GM12891 (cell line): ENCODE results near the gene TRIM10.
A peak's percentile ranks its signal among the peaks of the same experiment; 100 is the strongest.

Source experiments
- DNase-seq: peaks from one replicate; pipeline ENCODE4 v3.0.0; 2011; ENCODE audit warnings: low spot score; ENCODE audit not compliant: insufficient read length
- FAIRE-seq: peaks from 2 replicates; lab custom pipeline; 2011; peaks lifted over from hg19 to GRCh38; lab: Jason Lieb, UNC
- PAX5 ChIP-seq: IDR thresholded peaks from 2 replicates; pipeline ENCODE4 v1.6.1; 2011; ENCODE audit warnings: low read length, moderate library complexity, mild to moderate bottlenecking; ENCODE audit not compliant: insufficient read depth, severe bottlenecking
- POLR2A ChIP-seq: IDR thresholded peaks from 2 replicates; pipeline ENCODE4 v1.6.1; 2011; ENCODE audit warnings: low read depth, low read length, control low read depth
- POLR2AphosphoS5 ChIP-seq: IDR thresholded peaks from 2 replicates; pipeline ENCODE4 v1.6.1; 2011; ENCODE audit warnings: low read depth, low read length, control low read depth
- POU2F2 ChIP-seq: IDR thresholded peaks from 2 replicates; pipeline ENCODE4 v1.6.1; 2011; ENCODE audit warnings: low read depth, mild to moderate bottlenecking, control low read depth, low read length, moderate library complexity
- SPI1 ChIP-seq: IDR thresholded peaks from 2 replicates; pipeline ENCODE4 v1.6.1; 2011; ENCODE audit warnings: low read depth, low read length, control low read depth
- TAF1 ChIP-seq: IDR thresholded peaks from 2 replicates; pipeline ENCODE4 v1.6.1; 2011; ENCODE audit warnings: low read depth, low read length, control low read depth

TRIM10 gene

DNA sequence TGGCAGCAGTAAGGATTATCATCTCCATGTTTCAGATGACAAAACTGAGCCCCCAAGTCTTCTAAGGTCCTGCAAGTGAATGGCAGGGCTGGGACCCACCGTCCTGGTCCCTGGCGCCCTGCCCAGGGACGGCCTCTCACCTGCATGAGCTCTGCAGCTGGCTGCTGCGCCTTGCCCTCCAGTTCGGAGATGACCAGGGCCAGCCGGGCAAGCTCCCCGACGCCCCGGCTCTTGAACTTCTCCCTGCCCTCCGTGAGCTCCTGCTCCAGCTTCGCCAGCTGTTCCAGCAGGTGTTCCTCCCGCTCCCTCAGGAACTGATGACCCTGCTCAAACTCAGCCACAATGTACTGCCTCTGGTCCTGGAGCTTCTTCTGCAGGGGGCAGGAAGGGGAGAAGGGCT, 35.4 kb upstream of the TRIM10 start:
- FAIRE-seq, result no peak
- TF ChIP-seq TAF1, result no peak
- no peak for TF ChIP-seq POLR2AphosphoS5
- no peak for TF ChIP-seq POU2F2
- no peak for TF ChIP-seq SPI1
- no peak for TF ChIP-seq PAX5
- DNase-seq, result no peak

DNA sequence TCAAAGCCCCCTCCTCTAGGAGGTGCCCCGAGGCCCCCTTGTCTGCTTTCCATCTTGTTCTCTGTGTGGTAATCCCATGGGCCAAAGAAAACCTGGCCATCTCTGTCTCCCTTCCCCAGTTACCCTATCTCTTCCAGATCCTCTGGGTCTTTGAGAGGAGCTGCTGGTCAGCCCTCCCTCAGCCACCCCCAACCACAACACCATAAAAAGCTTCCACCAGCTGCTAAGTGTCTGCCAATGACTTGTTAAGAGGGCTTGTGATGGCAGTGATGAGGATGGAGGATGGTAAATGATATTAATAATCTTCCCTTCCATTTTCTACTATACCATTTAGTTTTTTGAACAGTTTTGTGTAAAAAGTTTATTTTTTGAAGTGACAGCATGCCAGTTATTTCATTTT, 34.9 kb upstream of the TRIM10 start:
- FAIRE-seq, result no peak
- TF ChIP-seq PAX5 (no peak), SPI1 (no peak), TAF1 (no peak), POLR2A (no peak), POU2F2 (no peak), POLR2AphosphoS5 (no peak)
- no peak for DNase-seq

GRCh38 chr6:30194797-30195690, 34.0 kb upstream of the TRIM10 start:
- DNase-seq, result no peak
- FAIRE-seq, result no peak
- TF ChIP-seq PAX5, result no peak
- TF ChIP-seq SPI1, result no peak
- no peak for TF ChIP-seq TAF1
- no peak for TF ChIP-seq POU2F2
- no peak for TF ChIP-seq POLR2A
- TF ChIP-seq POLR2AphosphoS5, result no peak

DNA sequence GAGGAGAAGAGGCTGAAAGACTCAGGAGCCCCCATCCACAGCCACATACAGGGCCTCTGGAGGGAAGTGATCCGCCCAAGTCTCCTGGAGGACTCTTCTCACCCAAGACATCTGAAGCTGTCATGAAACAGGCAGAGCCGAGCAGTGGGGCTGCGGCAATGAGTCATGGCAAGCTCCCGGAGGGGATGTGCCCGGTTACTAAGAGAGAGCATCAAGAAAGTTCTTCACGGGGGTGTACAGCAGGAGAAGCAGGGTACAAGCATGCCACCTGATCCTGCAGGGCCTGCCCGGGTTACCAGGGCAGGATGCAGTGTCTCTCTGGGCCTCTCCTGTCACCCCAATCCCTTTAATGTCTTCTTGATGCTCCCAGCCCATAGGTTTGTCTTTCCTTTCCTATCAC, 31.1 kb upstream of the TRIM10 start:
- FAIRE-seq, result no peak
- TF ChIP-seq POLR2A (no peak), SPI1 (no peak), PAX5 (no peak), POU2F2 (no peak), TAF1 (no peak), POLR2AphosphoS5 (0 out of 2 replicates have a peak, but pooled peaks have one; percentile 20)

GRCh38 chr6:30188541-30188940, 27.5 kb upstream of the TRIM10 start:
- no peak for TF ChIP-seq SPI1
- no peak for TF ChIP-seq POLR2A
- TF ChIP-seq POLR2AphosphoS5, result no peak
- no peak for TF ChIP-seq TAF1
- TF ChIP-seq POU2F2, result no peak
- no peak for TF ChIP-seq PAX5
- FAIRE-seq, result no peak
- DNase-seq, result no peak

More for the DNA sequence above, 31.1 kb upstream of the TRIM10 start:
- DNase-seq, result no peak

DNA sequence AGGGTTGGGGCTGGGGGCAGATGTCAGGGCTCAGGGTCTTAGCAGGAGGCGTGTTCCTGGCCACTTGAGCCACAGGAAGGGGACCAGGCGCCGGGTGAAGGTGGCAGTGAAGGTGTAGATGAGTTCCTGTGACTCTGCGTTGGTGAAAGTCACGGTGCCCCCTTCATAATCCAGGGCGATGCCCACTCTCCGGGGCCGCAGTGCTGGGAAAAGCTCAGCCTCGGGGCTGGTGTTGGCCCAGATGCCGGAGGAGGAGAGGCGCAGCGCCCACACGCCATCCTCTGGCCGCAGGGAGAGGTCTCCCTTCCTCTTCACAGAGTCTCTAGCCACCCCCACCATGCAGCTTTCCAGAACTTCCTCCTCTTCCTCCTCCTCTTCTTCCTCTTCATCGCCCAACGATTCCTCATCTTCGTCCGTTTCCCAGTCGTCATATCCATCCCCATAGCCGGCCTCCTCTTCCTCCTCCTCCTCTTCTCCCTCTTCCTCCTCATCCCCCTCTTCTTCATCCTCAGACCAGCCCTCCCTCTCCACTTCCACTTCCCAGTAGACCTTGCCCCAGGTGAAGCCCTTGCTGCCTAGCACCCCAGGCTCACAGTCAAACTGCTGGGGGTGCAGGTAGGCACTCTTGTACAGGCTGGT, 25.0 kb upstream of the TRIM10 start:
- TF ChIP-seq POU2F2 (no peak), POLR2A (0 out of 2 replicates have a peak, but pooled peaks have one; percentile 43), TAF1 (no peak), PAX5 (no peak)
- no peak for DNase-seq
- FAIRE-seq, result no peak

- TF ChIP-seq POLR2AphosphoS5 (peak; percentile 67; the same call in 1 of the 2 replicates), POLR2A (peak; percentile 43; the same call in 1 of the 2 replicates), POU2F2 (no peak)
- DNase-seq, result no peak
- no peak for FAIRE-seq
Observed at GRCh38 chr6:30184417-30185031, 23.5 kb upstream of the TRIM10 start.

GRCh38 chr6:30180145-30180544, 19.1 kb upstream of the TRIM10 start:
- TF ChIP-seq TAF1 (no peak), POLR2AphosphoS5 (no peak), POLR2A (no peak), PAX5 (no peak), SPI1 (no peak), POU2F2 (no peak)
- DNase-seq (no peak), FAIRE-seq (no peak)

- TF ChIP-seq POLR2AphosphoS5 (no peak), PAX5 (no peak), POU2F2 (no peak), TAF1 (no peak), POLR2A (no peak), SPI1 (no peak)
- FAIRE-seq (no peak), DNase-seq (no peak)
Observed at GRCh38 chr6:30178837-30179236, 17.8 kb upstream of the TRIM10 start.
